ENCODE data around the gene ALX4.

The ALX4 gene
- 0 to 0.13 (median 0) reads per million in 18 experiments for total RNA-seq

- peak in 1 of 2 donors; percentile 15 for DNase-seq
Measured at GRCh38 chr11:44309478-44310205, at the start of gene ALX4. TSS of gene ALX4 (minus strand) at chr11:44310139. CDS start at chr11:44310062, 77 bp downstream.

GRCh38 chr11:44359162-44359561, 49.2 kb upstream of the ALX4 start:
- no peak for DNase-seq

- DNase-seq: no peak
Measured at GRCh38 chr11:44358713-44359112, 48.8 kb upstream of the ALX4 start.

GRCh38 chr11:44357711-44358110, 47.8 kb upstream of the ALX4 start:
- no peak for DNase-seq

- DNase-seq: no peak
Measured at GRCh38 chr11:44356351-44356750, 46.4 kb upstream of the ALX4 start.

GRCh38 chr11:44351898-44352498, 42.1 kb upstream of the ALX4 start:
- DNase-seq: no peak

- DNase-seq: peak; percentile 9 to 18
Measured at GRCh38 chr11:44351006-44351660, 41.2 kb upstream of the ALX4 start.

GRCh38 chr11:44349328-44349727, 39.4 kb upstream of the ALX4 start:
- DNase-seq: no peak

GRCh38 chr11:44348721-44349120, 38.8 kb upstream of the ALX4 start:
- DNase-seq: no peak

- no peak for DNase-seq
Measured at GRCh38 chr11:44348114-44348513, 38.2 kb upstream of the ALX4 start.

- DNase-seq: no peak
Measured at GRCh38 chr11:44347538-44347937, 37.6 kb upstream of the ALX4 start.

GRCh38 chr11:44346983-44347382, 37.0 kb upstream of the ALX4 start:
- no peak for DNase-seq

- DNase-seq: no peak
Measured at GRCh38 chr11:44345781-44346180, 35.8 kb upstream of the ALX4 start.

- no peak for DNase-seq
Measured at GRCh38 chr11:44344921-44345320, 35.0 kb upstream of the ALX4 start.

GRCh38 chr11:44344423-44344820, 34.5 kb upstream of the ALX4 start:
- no peak for DNase-seq

- DNase-seq: no peak
Measured at GRCh38 chr11:44343778-44344422, 34.0 kb upstream of the ALX4 start.

GRCh38 chr11:44342616-44343015, 32.7 kb upstream of the ALX4 start:
- DNase-seq: no peak

- DNase-seq: no peak
Measured at GRCh38 chr11:44340656-44341055, 30.7 kb upstream of the ALX4 start.

- no peak for DNase-seq
Measured at GRCh38 chr11:44339530-44339883, 29.6 kb upstream of the ALX4 start.

GRCh38 chr11:44338698-44339529, 29.0 kb upstream of the ALX4 start:
- DNase-seq: no peak

- no peak for DNase-seq
Measured at GRCh38 chr11:44338026-44338425, 28.1 kb upstream of the ALX4 start.

GRCh38 chr11:44335919-44336318, 26.0 kb upstream of the ALX4 start:
- DNase-seq: no peak

All from inflammatory macrophage (primary cell).